Brain microvascular endothelial cell (primary cell): ENCODE measurements around the gene CDC42BPA.

Experiments used
- DNase-seq: peaks from one replicate; pipeline ENCODE4 v3.0.0-alpha.2; 2020
- H3K27ac ChIP-seq: fragments of 250-450 bp; sonication (Bioruptor Pico); 2 replicates; pipeline ENCODE4 v1.5.1; 2020; ENCODE audit warnings: mild to moderate bottlenecking, moderate library complexity
- H3K27me3 ChIP-seq: fragments of 250-450 bp; sonication (Bioruptor Pico); replicated peaks from 2 replicates; pipeline ENCODE4 v1.5.1; 2020; ENCODE audit warnings: mild to moderate bottlenecking
- H3K36me3 ChIP-seq: fragments of 250-450 bp; sonication (Bioruptor Pico); replicated peaks from 2 replicates; pipeline ENCODE4 v1.5.1; 2020; ENCODE audit warnings: mild to moderate bottlenecking
- H3K4me3 ChIP-seq: 2 replicates; pipeline ENCODE4 v1.5.1; 2011; ENCODE audit warnings: low read depth, mild to moderate bottlenecking, control low read depth, low read length, moderate library complexity
- in situ Hi-C: cut with HindIII; loops from 2 replicates; pipeline ENCODE4 v1.10.0; 2017; ENCODE audit warnings: low sequenced_read_pairs, low pct_ligation_motif_present
- TF ChIP-seq, protein P1 (sequence below): IDR thresholded peaks from 2 replicates; pipeline ENCODE4 v1.5.1; 2011; ENCODE audit warnings: low read depth, mild to moderate bottlenecking, moderate library complexity, low read length, control low read depth, inconsistent platforms; ENCODE audit errors: missing control alignments

CDC42BPA gene

GRCh38 chr1:227265891-227266290 lies 52.4 kb downstream of the CDC42BPA start:
- no peak overlapping the region for H3K4me3 ChIP-seq
- H3K27ac ChIP-seq: no peak overlapping the region
- H3K36me3 ChIP-seq: no peaks in the 10 kb centered on the region
- in situ Hi-C loops: no loop called here
- no peaks in the 10 kb centered on the region for H3K27me3 ChIP-seq
- DNase-seq: no peak
- TF ChIP-seq, protein P1, sequence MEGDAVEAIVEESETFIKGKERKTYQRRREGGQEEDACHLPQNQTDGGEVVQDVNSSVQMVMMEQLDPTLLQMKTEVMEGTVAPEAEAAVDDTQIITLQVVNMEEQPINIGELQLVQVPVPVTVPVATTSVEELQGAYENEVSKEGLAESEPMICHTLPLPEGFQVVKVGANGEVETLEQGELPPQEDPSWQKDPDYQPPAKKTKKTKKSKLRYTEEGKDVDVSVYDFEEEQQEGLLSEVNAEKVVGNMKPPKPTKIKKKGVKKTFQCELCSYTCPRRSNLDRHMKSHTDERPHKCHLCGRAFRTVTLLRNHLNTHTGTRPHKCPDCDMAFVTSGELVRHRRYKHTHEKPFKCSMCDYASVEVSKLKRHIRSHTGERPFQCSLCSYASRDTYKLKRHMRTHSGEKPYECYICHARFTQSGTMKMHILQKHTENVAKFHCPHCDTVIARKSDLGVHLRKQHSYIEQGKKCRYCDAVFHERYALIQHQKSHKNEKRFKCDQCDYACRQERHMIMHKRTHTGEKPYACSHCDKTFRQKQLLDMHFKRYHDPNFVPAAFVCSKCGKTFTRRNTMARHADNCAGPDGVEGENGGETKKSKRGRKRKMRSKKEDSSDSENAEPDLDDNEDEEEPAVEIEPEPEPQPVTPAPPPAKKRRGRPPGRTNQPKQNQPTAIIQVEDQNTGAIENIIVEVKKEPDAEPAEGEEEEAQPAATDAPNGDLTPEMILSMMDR: no peak

- TF ChIP-seq, protein P1: no peak
- in situ Hi-C loops: no loop called here
- H3K4me3 ChIP-seq: no peak overlapping the region
- H3K36me3 ChIP-seq: no peaks in the 10 kb centered on the region
- H3K27me3 ChIP-seq: no peaks in the 10 kb centered on the region
- H3K27ac ChIP-seq: no peak overlapping the region
- DNase-seq: no peak
These were observed 54.4 kb downstream of the CDC42BPA start for GRCh38 chr1:227263869-227264268.

- Histone ChIP-seq H3K36me3 (no peaks in the 10 kb centered on the region), H3K27ac (no peak overlapping the region), H3K4me3 (no peak overlapping the region), H3K27me3 (no peaks in the 10 kb centered on the region)
- TF ChIP-seq, protein P1: no peak
- no peak for DNase-seq
- in situ Hi-C loops: no loop called here
These were observed 56.8 kb downstream of the CDC42BPA start for GRCh38 chr1:227261501-227261900.

DNA sequence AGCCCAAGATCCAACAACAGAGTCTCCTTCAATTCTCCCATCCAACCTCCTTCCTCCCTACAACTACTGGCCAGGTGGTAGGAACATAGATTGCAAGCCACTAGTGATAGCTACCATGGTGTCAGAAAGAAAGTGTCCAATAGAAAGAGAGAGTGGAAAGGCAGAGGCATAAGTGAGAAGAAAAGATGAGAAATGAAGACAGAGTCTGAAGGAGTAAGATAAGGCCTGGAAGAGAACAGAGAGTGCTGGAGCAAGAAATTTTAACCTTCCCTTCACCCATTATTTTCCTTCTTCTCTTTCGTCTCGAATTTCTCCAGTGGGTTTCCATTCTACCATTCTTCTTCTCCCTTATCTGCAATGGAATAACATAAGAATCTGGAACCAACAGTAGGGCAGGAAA lies 57.9 kb downstream of the CDC42BPA start:
- no peak overlapping the region for H3K27ac ChIP-seq
- H3K36me3 ChIP-seq: no peaks in the 10 kb centered on the region
- H3K4me3 ChIP-seq: no peak overlapping the region
- H3K27me3 ChIP-seq: no peaks in the 10 kb centered on the region
- no peak for DNase-seq
- TF ChIP-seq, protein P1: no peak
- in situ Hi-C loops: no loop called here

GRCh38 chr1:227257964-227258363 lies 60.3 kb downstream of the CDC42BPA start:
- H3K4me3 ChIP-seq: no peak overlapping the region
- in situ Hi-C loops: no loop called here
- no peak overlapping the region for H3K27ac ChIP-seq
- H3K36me3 ChIP-seq: no peaks in the 10 kb centered on the region
- TF ChIP-seq, protein P1: peak; percentile 29
- DNase-seq: no peak
- H3K27me3 ChIP-seq: no peaks in the 10 kb centered on the region

- H3K4me3 ChIP-seq: no peak overlapping the region
- DNase-seq: no peak
- no peaks in the 10 kb centered on the region for H3K36me3 ChIP-seq
- TF ChIP-seq, protein P1: no peak
- no peaks in the 10 kb centered on the region for H3K27me3 ChIP-seq
- in situ Hi-C loops: no loop called here
- no peak overlapping the region for H3K27ac ChIP-seq
These were observed 63.1 kb downstream of the CDC42BPA start for GRCh38 chr1:227255086-227255732.
